GM19455 (cell line): Measurements from ENCODE around the gene DCST2.

Source experiments
- ATAC-seq: cut with Tn5 transposase; IDR thresholded peaks from one replicate; pipeline ENCODE4 v1.9.1; 2021; ENCODE audit not compliant: unreplicated experiment

Gene DCST2

DNA sequence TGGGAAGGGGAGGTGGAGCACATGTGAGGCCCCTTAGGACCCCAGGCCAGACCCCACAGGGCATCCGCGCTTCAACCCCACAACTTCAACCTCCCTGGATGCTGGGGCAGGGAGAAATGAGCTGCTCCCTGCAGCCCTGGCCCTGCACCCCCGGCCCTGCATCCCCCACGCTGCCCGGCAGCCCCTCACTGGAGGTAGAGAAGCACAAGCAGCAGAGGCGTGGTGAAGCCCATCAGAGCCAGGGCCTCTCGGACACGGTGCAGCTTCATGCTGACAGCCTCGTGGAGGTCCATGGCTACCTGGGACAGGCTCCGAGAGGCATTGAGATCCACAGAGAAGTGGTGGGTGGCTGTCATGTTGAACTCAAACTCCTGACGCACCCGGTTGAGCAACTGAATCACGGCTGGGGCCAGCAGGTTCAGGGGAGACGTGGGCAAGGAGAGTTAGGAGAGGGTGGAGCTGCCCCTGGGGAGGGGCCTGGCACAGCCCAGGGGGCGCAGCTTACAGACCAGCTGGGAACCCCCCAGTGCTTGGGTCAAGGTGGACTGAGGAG lies 3.3 kb downstream of the DCST2 start:
- no peak for ATAC-seq

DNA sequence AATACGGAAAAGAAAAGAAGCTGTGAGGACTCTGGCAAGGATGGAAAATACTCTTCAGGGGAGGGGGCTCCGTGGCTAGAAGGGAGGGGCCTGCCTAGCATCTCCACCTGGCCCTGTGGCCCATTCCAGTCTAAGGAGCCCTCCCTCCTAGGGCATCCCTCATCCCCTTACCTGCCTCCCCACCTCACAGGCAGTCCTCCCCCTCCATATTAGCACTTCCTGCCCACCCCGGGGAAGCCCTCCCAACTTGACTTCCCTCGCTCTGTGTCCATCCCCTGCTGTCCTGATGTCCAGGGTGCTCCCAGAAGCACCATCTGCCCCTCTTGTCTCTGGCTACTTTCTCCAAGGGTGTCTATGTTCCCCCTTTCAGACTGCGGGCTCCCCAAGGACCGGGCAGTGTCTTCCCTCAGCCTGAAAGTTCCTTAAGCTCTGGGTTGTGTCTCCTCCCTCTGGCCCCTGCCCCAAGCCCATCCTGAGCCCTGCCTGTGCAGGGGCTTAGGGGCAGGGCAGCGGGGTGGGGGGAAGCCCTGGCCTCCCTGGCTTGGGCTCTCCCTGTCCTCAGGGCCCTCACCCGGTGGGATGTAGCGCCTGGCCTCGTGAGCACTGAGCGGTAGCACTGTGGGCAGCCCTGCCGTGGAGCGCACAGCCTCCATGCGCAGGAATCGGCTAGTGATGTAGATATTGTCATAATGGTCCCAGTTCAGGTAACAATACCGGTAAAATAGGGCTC lies 3.9 kb downstream of the DCST2 start:
- ATAC-seq: no peak

DNA sequence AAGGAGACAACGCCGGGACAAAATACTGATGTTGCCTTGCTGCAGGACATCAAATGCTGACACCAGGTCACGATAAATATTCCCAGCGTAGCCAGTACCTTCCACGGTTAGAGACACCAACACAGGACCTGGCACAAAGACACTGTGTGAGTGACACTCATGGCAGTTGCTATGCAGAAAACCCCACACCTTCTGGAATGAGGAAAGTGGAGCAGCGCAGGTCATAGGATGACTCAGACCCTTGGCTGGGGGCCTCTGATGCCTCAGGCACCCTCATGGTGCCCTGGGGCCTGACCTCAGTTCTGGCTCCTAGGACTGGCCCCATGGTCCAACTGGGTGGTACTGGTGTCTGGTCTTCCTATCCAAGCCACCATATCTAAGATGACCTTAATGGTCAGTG lies 7.0 kb downstream of the DCST2 start:
- ATAC-seq: no peak

DNA sequence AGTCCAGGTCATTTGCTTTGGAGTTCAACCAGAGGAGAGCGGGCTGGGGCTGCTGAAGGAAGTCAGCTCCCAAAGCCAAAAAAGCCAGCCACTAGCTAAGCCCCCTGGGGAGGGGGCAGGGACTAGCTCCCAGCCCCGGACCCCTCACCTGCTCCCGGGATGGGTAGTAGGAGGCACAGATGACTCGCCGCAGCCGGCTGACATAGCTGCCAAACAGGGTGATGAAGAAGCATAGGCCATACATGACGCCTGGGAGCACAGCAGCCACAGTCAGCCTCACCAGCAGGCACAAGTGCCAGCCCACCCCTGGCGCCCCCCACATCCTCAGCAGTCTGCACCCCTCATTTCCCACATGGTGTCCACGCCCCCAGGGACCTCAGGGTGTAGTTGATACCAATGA lies 7.4 kb downstream of the DCST2 start:
- ATAC-seq: no peak

DNA sequence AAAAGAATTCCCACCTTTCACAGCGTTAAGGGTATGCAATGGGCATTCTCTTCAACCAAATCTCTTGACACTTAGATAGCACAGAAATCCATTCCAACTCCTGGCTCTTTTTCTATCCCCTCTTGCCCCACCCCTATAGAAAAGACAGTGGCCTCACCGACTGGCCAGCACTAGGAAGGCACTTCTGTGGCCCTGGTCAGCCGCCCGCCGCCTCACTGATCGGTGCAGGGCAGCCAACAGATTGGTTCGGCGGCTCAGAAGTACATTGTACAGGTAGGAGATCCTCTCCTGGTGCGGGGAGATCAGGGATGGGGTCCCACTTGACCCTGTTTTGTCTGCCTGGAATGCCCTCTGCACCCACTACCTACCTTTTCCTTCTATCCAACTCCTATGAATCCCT lies 9.3 kb downstream of the DCST2 start:
- ATAC-seq: no peak

DNA sequence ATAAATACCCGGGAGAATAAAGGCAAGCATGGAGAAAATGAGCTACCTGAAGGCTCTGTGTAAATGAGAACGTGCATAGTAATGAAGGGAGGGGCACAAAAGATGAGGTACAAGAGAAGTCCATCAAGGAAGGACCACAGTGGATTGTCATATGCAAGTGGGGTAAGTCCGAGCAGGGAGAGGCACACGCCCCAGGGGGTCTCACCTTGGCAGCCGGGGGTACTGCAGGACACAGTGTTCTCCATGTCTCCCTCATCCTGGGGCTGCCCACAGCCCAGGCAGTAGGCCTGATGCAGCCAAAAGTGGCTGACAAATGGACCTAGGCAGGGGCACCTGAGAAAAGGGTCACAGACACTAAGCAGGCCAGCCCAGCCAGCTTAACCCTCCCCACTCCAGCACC lies 10.0 kb downstream of the DCST2 start:
- no peak for ATAC-seq

DNA sequence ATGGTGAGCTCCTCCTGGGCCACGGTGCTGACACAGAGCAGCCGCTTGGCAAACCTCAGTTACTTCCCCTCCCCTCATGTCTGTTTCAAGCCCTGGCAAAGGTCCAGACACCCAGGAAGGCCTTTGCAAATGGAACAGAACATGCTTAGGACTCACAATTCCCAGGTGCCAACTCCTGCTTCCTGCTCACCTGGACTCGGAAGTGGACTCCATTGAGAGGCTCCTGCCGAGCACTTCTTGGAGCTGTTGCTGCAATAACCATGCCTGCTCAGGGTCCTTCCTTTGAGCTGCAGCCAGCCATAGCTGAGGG lies 10.7 kb downstream of the DCST2 start:
- no peak for ATAC-seq

DNA sequence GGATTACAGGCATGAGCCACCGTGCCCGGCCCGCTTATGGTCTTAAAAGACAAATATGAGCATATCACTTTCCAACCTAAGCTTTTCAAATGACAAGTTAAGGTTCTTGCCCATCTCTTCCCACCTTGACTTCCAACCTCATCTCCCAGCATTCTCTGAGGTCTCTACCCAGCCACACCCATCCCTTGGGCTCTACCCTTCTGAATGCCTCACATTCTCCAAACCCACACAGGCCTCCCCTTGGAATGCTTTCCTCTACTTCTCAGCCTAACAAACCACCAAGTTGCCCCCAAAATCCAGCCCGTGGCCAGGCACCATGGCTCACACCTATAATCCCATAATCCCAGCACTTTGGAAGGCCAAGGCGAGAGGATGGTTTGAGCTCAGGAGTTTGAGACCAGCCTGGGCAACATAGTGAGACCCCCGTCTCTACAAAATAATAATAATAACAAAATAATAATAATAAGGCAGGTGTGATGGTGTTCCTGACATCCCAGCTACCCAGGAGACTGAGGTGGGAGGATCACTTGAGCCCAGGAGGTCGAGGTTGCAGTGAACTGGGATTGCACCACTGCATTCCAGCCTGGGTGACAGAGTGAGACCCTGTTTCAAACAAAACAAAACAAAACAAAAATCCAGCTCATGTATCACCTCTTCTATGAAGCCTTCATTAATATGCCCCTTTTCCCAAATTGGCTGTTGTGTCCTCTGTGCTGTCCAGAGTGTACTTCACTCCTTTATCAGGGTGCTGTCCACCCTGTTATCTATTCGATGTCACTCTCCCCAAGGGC lies 11.2 kb downstream of the DCST2 start:
- no peak for ATAC-seq

DNA sequence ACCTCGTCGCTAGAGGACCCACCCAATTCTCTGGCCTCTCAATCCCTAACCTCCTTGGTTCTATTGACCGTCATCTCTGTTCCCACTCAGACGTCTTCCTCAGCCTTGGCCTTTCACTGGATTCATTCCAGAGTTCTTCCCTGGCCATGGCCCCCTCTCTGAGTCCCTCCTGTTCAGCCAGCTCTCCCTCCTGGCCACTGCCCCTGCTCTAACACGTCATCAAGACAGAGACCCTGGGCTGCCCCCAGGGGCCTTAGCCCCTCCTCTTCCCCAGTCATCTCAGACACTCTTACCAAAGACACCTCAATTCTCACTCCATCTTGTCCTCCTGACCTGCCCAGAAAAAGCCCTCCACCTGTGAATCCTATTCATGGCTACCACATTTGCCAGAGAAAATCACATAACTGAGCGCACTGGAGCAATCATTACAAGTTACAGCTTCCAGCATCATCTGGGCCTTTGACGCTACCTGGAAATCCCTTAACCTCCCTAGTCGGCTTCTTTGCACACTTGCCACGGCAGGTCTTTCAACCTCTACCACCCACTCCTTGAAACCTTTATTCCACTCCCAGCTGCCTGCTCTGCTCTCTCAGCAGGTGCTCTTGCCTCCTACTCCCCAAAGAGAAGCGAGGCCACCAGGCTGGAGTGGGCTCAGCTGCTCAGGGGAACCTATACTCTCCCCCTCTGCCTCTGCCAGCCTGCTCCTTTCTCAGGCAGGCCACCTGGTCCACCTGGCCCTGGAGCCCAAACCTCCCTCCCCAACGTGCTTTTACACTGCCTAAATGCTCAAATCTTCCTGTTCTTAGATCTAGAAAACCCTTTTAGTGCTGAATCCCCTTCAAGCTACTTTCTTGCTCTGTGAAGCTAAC lies 14.0 kb downstream of the DCST2 start:
- ATAC-seq: no peak

DNA sequence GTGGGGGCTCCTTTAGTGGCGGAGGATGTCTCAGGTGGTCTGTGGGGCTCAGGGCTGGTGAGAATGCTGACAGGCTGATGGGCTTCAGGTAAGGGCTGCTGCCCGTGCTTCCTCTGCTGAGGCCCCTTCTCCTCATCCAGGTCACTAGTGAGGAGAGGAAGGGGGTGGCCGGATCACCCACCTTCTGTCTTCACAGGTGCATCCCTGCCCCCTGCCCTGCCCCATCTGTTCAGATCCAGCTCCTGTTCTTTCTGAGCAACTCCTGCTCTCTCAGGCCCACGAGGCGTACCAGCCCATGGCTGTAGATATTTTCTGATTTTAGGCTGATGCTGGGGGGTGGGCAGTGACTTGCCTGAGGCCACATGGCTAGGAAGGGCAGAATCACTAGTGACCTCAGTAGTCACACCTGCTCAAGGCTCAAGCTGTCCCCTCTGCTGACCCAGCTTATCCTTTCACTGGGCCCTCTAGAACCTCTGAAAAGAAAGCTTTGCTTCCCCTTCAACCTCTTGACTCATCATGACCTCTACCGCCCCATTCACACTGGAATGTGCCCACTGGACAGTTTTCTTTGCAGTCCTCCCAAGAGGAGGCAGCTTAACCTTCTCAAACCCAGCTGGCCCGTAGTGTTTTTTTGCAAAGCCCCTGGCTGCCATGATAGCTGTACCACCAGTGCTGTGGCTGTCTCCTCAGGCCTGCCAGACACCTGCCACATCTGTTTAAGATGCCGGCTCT lies 14.8 kb downstream of the DCST2 start:
- no peak for ATAC-seq

DNA sequence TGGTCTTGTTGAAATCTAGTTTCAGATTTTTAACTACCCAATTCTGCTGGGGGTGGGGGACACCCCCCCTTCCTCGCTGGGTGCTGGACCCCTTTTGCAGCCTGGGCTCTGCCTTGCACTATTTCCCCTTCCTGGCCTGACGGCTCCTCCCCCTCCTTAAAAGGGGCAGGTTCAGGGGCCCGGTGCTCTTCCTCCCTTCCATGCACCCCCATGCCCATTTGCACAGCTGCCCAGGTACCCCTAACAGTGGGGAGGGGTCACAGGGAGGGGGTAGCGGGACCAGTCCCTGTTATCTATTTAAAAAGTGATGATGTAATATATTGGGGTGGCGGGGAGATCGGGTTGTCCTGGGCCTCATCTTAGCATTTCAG lies 15.7 kb downstream of the DCST2 start:
- ATAC-seq: no peak

DNA sequence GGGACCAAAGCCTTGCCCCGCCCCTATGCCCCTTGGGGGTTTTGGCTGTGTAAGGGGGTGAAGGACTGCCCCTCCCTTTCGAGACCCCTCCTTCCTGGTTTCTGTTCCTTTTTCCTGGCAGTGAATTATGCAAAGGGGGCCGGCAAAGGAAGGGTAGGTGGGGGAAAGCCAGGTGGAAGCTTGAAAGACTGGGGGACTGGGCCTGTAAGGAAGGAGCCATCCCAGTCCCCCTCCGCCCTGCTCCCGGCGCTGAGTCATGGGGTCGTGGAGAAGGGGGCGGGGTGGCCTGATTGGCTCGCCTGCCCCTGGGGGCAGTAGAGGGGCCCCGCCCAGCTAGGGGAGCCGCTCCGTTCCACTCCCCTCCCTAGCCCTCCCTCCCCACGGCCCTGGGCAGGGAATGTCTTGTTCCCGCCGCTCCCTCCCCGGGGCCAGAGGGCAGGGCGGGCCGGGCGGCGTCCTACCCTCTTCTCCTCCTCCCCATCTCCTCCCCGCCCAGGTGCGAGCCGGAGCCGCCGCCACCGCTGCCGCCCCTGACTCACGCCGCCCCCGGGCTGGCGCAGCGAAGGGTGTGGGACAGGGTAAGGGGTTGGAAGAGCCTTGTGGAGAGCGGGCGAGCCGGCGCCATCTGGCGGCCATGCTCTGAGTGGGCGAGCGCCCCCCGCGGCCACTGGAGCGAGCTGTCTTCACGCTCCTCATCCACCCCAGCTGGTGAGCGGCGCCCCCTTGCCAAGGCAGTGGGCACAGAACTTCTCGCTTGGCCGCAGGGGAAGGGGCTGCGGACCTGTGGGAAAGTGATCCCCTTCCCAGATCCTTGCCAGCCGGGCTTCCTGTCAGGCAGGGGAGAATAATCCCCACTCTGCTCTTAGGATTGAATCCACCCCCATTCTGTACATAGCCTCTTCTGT lies 16.3 kb downstream of the DCST2 start:
- peak; percentile 66 for ATAC-seq

DNA sequence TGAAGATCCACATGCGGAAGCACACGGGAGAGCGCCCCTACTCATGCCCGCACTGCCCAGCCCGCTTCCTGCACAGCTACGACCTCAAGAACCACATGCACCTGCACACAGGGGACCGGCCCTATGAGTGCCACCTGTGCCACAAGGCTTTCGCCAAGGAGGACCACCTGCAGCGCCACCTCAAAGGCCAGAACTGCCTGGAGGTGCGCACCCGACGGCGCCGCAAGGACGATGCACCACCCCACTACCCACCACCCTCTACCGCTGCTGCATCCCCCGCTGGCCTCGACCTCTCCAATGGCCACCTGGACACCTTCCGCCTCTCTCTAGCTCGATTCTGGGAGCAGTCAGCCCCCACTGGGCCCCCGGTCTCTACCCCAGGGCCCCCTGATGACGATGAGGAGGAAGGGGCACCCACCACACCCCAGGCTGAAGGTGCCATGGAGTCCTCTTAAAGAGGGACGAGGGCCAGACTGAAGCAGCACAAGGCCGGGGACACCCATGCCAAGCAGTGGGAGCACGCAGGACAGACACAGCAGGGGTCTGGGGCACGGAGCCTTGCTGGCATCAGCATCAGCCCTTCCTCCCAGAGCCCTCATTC lies 17.2 kb downstream of the DCST2 start:
- no peak for ATAC-seq

DNA sequence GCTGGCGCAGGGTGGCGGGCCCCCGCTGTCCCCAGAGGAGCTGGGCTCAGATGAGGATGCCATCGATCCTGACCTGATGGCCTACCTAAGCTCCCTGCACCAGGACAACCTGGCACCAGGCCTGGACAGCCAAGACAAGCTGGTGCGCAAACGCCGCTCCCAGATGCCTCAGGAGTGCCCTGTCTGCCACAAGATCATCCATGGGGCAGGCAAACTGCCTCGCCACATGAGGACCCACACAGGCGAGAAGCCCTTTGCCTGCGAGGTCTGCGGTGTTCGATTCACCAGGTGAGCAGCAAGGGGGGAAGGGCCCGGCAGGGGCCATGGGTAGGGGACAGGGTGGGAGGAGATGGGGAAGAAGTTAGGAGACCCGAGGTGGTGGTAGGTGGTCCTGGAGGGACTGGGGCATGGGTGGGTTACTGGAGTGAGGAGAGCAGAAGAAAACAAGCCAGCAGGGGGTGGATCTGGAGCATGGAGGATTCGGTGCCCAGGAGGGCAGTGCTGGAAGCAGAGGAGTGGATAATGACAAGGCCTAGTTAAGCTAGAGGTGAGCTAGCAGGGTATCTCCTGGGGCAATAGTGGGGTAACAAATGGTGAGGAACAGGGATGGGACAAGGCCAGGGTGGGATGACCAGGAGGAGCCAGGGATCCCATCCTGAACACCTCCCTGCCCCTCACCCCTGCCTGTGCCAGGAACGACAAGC lies 17.9 kb downstream of the DCST2 start:
- ATAC-seq: no peak

DNA sequence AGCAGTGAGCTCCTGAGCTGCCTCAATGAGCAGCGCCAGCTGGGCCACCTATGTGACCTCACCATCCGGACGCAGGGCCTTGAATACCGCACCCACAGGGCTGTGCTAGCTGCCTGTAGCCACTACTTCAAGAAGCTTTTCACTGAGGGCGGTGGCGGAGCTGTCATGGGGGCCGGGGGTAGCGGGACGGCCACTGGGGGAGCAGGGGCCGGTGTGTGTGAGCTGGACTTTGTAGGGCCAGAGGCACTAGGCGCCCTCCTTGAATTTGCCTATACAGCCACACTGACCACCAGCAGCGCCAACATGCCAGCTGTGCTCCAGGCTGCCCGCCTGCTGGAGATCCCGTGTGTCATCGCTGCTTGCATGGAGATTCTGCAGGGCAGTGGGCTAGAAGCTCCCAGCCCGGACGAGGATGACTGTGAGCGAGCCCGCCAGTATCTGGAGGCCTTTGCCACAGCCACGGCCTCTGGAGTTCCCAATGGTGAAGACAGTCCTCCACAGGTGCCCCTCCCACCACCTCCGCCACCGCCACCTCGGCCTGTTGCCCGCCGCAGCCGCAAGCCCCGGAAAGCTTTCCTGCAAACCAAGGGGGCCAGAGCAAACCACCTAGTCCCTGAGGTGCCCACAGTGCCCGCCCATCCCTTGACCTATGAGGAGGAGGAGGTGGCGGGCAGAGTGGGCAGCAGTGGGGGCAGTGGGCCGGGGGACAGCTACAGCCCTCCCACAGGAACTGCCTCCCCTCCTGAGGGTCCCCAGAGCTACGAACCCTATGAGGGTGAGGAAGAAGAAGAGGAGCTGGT lies 18.7 kb downstream of the DCST2 start:
- ATAC-seq: no peak

DNA sequence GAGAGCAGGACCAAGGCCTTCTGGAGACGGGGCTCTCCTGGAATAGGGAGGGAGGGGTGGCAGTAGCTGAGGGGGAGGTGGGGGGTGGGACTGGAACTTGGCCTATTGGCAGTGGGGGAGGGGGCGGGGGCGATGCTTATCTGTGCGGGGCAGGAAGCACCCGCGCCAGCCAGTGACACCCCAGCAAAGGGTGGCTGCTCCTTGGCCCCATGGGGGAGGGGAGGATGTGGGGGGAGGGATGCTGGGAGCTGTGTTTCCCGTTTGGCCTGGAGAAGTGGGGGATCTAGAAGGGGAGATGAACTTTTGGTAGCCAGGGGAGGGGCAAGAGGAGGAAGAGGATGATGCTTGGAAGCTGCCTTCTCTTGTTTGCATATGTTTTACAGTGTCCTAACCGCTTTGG lies 19.9 kb downstream of the DCST2 start:
- no peak for ATAC-seq

DNA sequence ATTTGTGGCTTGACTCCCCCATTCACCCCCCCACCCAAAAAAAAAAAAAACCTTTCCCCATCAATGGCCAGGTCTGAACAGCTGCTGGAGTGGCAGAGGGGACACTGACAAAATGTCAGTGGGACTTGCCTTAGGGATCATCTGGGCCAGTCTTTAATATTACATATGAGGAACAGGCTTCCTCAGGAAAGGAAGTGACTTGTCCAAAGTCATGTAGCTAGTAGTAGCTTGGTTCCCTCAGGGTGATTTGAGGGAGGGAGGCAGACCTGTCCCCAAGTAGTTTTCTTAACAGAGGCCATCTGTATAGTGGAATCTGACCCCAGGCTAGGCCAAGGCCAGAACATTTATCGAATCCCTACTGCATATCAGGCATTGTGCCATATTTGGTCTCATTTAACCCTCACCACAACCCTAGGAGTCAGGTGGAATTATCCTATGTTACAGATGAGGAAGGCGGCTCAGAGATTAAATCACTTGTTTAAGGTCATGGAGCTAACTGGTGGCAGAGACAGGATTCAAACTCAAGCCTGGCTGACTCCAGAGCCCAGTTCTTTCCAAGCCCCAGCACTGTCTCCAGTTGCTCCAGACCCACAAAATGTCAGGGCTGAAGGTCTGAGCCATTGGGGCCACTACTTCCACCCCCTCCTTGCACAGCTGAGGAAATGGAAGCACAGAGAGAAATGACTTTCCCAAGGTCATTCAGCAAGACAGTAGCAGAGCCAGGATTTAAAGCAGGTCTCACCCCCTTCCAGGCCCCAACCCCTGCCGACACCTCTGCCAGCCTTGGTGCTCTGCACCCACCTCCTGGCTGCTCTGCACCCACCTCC lies 20.6 kb downstream of the DCST2 start:
- no peak for ATAC-seq
